HEK293 (cell line): Measurements from ENCODE around the gene PARD3B.

Source experiments
- CTCF ChIA-PET: fragments of 350-600 bp; formaldehyde crosslinking; extraction: SDS; loops from one replicate; lab custom pipeline; 2021; ENCODE audit warnings: antibody characterized with exemption; lab: Yijun Ruan, JAX
- POLR2A ChIA-PET: fragments of 300-600 bp; formaldehyde crosslinking; extraction: SDS; loops from one replicate; lab custom pipeline; 2020; ENCODE audit warnings: antibody characterized with exemption, inconsistent platforms; lab: Yijun Ruan, JAX
- H3K27ac ChIP-seq: fragments of 200-500 bp; sonication (Bioruptor generic); 2 replicates; pipeline ENCODE4 v1.5.1; 2014; ENCODE audit warnings: low read depth, low read length, control low read depth, inconsistent platforms; ENCODE audit errors: extremely low read depth
- H3K36me3 ChIP-seq, 2 experiments: fragments of 200-500 bp in 1 of 2; sonication (Bioruptor generic) in 1 of 2; 1 replicate in 1 of 2; 2 replicates in 1 of 2; pipeline ENCODE4 v1.5.1; 2014 to 2017; ENCODE audit warnings: inconsistent platforms in 2 of 2, low read length in 2 of 2; ENCODE audit not compliant: control insufficient read depth in 2 of 2, insufficient read depth in 1 of 2
- H3K4me1 ChIP-seq: fragments of 200-500 bp; sonication (Bioruptor generic); 2 replicates; pipeline ENCODE4 v1.5.1; 2014; ENCODE audit warnings: mild to moderate bottlenecking, low read length, inconsistent platforms; ENCODE audit not compliant: control insufficient read depth, insufficient read depth
- H3K4me3 ChIP-seq: 2 replicates; pipeline ENCODE4 v1.5.1; 2011; ENCODE audit warnings: low read depth, mild to moderate bottlenecking, control low read depth, low read length, moderate library complexity
- H3K9me3 ChIP-seq: fragments of 200-500 bp; sonication (Bioruptor generic); 2 replicates; pipeline ENCODE4 v1.5.1; 2014; ENCODE audit warnings: low read depth, low read length, inconsistent platforms; ENCODE audit not compliant: control insufficient read depth, insufficient read depth
- HOXA7 ChIP-seq: sonication (generic); formaldehyde crosslinking; IDR thresholded peaks from 2 replicates; pipeline ENCODE4 v1.8.1; 2022; ENCODE audit warnings: missing genetic modification reagents, borderline replicate concordance
- KLF16 ChIP-seq: fragments of 450-650 bp; formaldehyde crosslinking; IDR thresholded peaks from 2 replicates; pipeline ENCODE4 v1.5.1; 2017; ENCODE audit warnings: missing biosample characterization, missing genetic modification characterization
- MEIS1 ChIP-seq: sonication (generic); formaldehyde crosslinking; IDR thresholded peaks from 2 replicates; pipeline ENCODE4 v1.8.1; 2022; ENCODE audit warnings: missing genetic modification reagents, mild to moderate bottlenecking, borderline replicate concordance
- PRDM1 ChIP-seq: fragments of 450-650 bp; formaldehyde crosslinking; IDR thresholded peaks from 2 replicates; pipeline ENCODE4; 2016; ENCODE audit warnings: missing biosample characterization, missing genetic modification characterization
- SP2 ChIP-seq: fragments of 450-650 bp; formaldehyde crosslinking; IDR thresholded peaks from 2 replicates; pipeline ENCODE4 v1.5.1; 2016; ENCODE audit warnings: missing biosample characterization, missing genetic modification characterization
- ZBTB44 ChIP-seq: fragments of 450-650 bp; IDR thresholded peaks from 2 replicates; pipeline ENCODE4 v1.5.1; 2018; ENCODE audit warnings: missing biosample characterization, mild to moderate bottlenecking, missing genetic modification characterization
- ZNF155 ChIP-seq: fragments of 450-650 bp; formaldehyde crosslinking; IDR thresholded peaks from 2 replicates; pipeline ENCODE4 v1.5.1; 2016; ENCODE audit warnings: missing biosample characterization, missing genetic modification characterization
- ZNF184 ChIP-seq: fragments of 450-650 bp; IDR thresholded peaks from 2 replicates; pipeline ENCODE4 v1.5.1; 2018; ENCODE audit warnings: missing biosample characterization, mild to moderate bottlenecking, missing genetic modification characterization
- ZNF350 ChIP-seq: fragments of 450-650 bp; formaldehyde crosslinking; IDR thresholded peaks from 2 replicates; pipeline ENCODE4 v1.5.0; 2017; ENCODE audit warnings: missing biosample characterization, mild to moderate bottlenecking, missing genetic modification characterization
- ZNF473 ChIP-seq: fragments of 450-650 bp; formaldehyde crosslinking; IDR thresholded peaks from 2 replicates; pipeline ENCODE4 v1.5.1; 2017; ENCODE audit warnings: missing biosample characterization, missing genetic modification characterization
- ZNF544 ChIP-seq: fragments of 450-650 bp; formaldehyde crosslinking; IDR thresholded peaks from 2 replicates; pipeline ENCODE4 v1.5.0; 2017; ENCODE audit warnings: missing biosample characterization, missing genetic modification characterization
- ZNF600 ChIP-seq: fragments of 450-650 bp; formaldehyde crosslinking; IDR thresholded peaks from 2 replicates; pipeline ENCODE4 v1.5.1; 2016; ENCODE audit warnings: missing biosample characterization, missing genetic modification characterization
- ZNF792 ChIP-seq: fragments of 450-650 bp; formaldehyde crosslinking; IDR thresholded peaks from 2 replicates; pipeline ENCODE4 v1.5.1; 2016; ENCODE audit warnings: missing biosample characterization, missing genetic modification characterization
- TF ChIP-seq, protein P1 (sequence below): fragments of 450-650 bp; formaldehyde crosslinking; IDR thresholded peaks from 2 replicates; pipeline ENCODE4 v1.5.1; 2017; ENCODE audit warnings: missing biosample characterization, missing genetic modification characterization
- TF ChIP-seq, protein P2 (sequence below): fragments of 450-650 bp; formaldehyde crosslinking; IDR thresholded peaks from 2 replicates; pipeline ENCODE4 v1.5.1; 2016; ENCODE audit warnings: missing biosample characterization, missing genetic modification characterization
- TF ChIP-seq, protein P3 (sequence below): fragments of 450-650 bp; formaldehyde crosslinking; IDR thresholded peaks from 2 replicates; pipeline ENCODE4 v1.5.1; 2017; ENCODE audit warnings: missing biosample characterization, missing genetic modification characterization
- TF ChIP-seq, protein P4 (sequence below): fragments of 450-650 bp; formaldehyde crosslinking; IDR thresholded peaks from 2 replicates; pipeline ENCODE4 v1.5.1; 2017; ENCODE audit warnings: missing biosample characterization, mild to moderate bottlenecking, missing genetic modification characterization, moderate library complexity
- TF ChIP-seq, protein P5 (sequence below): fragments of 450-650 bp; formaldehyde crosslinking; IDR thresholded peaks from 2 replicates; pipeline ENCODE4 v1.5.1; 2016; ENCODE audit warnings: missing biosample characterization, missing genetic modification characterization, borderline replicate concordance

Gene PARD3B

DNA sequence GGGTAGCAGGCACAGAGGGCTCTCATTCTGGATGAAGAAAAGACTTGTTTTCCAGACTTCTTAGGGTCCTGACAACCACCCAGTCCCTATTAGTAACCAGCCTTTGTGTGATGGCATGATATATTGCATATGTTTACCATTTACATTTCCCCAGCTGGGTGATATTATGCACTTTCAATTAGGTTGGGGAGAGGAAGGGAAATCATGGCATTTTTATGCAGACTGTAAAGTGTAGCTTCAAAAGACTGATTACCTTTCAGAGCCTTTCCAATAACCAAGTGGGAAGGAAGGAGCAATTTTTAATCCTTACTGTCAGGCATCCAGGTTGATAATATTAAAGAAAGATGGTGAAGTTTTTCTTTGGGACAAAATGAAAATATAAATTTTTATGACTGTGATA lies 896.2 kb downstream of the PARD3B start:
- Histone ChIP-seq H3K9me3 (no peaks in the 10 kb centered on the region), H3K4me1 (no peaks in the 10 kb centered on the region), H3K36me3 (no peaks in the 10 kb centered on the region), H3K4me3 (no peak overlapping the region), H3K27ac (no peak overlapping the region)
- POLR2A ChIA-PET: no interaction called here
- CTCF ChIA-PET: interaction anchor here (0.5 to 0.9 kb wide), 2 partner anchors 10 to 509 kb away, joined by 3 read pairs; no protein-coding TSS in a partner anchor
- TF ChIP-seq PRDM1 (tag by site-specific recombination): no peak

DNA sequence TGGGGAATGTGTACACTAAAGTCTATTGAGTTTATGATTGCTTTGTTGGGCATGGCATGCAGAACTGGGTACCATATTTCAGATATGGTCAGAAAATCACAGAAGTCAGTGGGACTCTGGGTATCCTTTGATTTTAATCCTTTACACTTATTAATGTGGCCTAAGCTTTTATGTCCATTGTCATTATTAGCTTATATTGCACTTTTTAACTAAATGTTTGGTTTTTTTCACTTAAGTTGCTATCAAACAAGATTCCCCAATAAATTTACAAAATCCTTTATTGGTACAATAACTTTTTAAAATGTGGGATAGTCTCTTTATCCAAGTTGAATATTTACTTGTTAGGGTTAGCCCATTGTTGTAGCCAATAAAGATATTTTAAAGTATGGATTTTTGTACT lies 902.9 kb downstream of the PARD3B start:
- POLR2A ChIA-PET: no interaction called here
- no peaks in the 10 kb centered on the region for H3K4me1 ChIP-seq
- H3K36me3 ChIP-seq: no peaks in the 10 kb centered on the region
- no peak overlapping the region for H3K27ac ChIP-seq
- no peak overlapping the region for H3K4me3 ChIP-seq
- TF ChIP-seq ZNF792 (tag by site-specific recombination) (no peak), ZNF600 (tag by site-specific recombination) (no peak), ZNF155 (no peak), ZNF544 (tag by site-specific recombination) (no peak), KLF16 (tag by site-specific recombination) (no peak), SP2 (tag by site-specific recombination) (no peak), ZNF184 (tag by site-specific recombination) (no peak)
- TF ChIP-seq, protein P1, sequence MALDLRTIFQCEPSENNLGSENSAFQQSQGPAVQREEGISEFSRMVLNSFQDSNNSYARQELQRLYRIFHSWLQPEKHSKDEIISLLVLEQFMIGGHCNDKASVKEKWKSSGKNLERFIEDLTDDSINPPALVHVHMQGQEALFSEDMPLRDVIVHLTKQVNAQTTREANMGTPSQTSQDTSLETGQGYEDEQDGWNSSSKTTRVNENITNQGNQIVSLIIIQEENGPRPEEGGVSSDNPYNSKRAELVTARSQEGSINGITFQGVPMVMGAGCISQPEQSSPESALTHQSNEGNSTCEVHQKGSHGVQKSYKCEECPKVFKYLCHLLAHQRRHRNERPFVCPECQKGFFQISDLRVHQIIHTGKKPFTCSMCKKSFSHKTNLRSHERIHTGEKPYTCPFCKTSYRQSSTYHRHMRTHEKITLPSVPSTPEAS (tag by site-specific recombination): no peak
- TF ChIP-seq, protein P2, sequence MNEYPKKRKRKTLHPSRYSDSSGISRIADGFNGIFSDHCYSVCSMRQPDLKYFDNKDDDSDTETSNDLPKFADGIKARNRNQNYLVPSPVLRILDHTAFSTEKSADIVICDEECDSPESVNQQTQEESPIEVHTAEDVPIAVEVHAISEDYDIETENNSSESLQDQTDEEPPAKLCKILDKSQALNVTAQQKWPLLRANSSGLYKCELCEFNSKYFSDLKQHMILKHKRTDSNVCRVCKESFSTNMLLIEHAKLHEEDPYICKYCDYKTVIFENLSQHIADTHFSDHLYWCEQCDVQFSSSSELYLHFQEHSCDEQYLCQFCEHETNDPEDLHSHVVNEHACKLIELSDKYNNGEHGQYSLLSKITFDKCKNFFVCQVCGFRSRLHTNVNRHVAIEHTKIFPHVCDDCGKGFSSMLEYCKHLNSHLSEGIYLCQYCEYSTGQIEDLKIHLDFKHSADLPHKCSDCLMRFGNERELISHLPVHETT (tag by site-specific recombination): no peak
- TF ChIP-seq, protein P3, sequence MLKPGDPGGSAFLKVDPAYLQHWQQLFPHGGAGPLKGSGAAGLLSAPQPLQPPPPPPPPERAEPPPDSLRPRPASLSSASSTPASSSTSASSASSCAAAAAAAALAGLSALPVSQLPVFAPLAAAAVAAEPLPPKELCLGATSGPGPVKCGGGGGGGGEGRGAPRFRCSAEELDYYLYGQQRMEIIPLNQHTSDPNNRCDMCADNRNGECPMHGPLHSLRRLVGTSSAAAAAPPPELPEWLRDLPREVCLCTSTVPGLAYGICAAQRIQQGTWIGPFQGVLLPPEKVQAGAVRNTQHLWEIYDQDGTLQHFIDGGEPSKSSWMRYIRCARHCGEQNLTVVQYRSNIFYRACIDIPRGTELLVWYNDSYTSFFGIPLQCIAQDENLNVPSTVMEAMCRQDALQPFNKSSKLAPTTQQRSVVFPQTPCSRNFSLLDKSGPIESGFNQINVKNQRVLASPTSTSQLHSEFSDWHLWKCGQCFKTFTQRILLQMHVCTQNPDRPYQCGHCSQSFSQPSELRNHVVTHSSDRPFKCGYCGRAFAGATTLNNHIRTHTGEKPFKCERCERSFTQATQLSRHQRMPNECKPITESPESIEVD (tag by site-specific recombination): no peak
- TF ChIP-seq, protein P4, sequence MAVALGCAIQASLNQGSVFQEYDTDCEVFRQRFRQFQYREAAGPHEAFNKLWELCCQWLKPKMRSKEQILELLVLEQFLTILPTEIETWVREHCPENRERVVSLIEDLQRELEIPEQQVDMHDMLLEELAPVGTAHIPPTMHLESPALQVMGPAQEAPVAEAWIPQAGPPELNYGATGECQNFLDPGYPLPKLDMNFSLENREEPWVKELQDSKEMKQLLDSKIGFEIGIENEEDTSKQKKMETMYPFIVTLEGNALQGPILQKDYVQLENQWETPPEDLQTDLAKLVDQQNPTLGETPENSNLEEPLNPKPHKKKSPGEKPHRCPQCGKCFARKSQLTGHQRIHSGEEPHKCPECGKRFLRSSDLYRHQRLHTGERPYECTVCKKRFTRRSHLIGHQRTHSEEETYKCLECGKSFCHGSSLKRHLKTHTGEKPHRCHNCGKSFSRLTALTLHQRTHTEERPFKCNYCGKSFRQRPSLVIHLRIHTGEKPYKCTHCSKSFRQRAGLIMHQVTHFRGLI (tag by site-specific recombination): no peak
- CTCF ChIA-PET: interaction anchor here (1.0 kb wide), 1 partner anchor 36 kb away, joined by 3 read pairs; no protein-coding TSS in a partner anchor
- no peaks in the 10 kb centered on the region for H3K9me3 ChIP-seq

GRCh38 chr2:205451901-205452512 lies 906.7 kb downstream of the PARD3B start:
- no peaks in the 10 kb centered on the region for H3K36me3 ChIP-seq
- TF ChIP-seq ZNF473 (no peak), ZBTB44 (no peak), ZNF350 (no peak), HOXA7 (CRISPR knock-in tag) (no peak), MEIS1 (CRISPR knock-in tag) (no peak)
- TF ChIP-seq, protein P5, sequence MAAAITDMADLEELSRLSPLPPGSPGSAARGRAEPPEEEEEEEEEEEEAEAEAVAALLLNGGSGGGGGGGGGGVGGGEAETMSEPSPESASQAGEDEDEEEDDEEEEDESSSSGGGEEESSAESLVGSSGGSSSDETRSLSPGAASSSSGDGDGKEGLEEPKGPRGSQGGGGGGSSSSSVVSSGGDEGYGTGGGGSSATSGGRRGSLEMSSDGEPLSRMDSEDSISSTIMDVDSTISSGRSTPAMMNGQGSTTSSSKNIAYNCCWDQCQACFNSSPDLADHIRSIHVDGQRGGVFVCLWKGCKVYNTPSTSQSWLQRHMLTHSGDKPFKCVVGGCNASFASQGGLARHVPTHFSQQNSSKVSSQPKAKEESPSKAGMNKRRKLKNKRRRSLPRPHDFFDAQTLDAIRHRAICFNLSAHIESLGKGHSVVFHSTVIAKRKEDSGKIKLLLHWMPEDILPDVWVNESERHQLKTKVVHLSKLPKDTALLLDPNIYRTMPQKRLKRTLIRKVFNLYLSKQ: no peak
- no peak overlapping the region for H3K27ac ChIP-seq
- no peaks in the 10 kb centered on the region for H3K4me1 ChIP-seq
- H3K4me3 ChIP-seq: no peak overlapping the region
- CTCF ChIA-PET: interaction anchor here (1.0 kb wide), 1 partner anchor 11 kb away, joined by 3 read pairs; no protein-coding TSS in a partner anchor
- no peaks in the 10 kb centered on the region for H3K9me3 ChIP-seq
- POLR2A ChIA-PET: no interaction called here
